ENCODE measurements around the gene CNGA2.

CNGA2 gene

GRCh38 chrX:151734446-151734845, at the start of gene CNGA2:
Gene CNGA2, plus strand, starts transcription at chrX:151734746. Its CDS starts 3,738 bp downstream, at chrX:151738484.
- no peak for DNase-seq (ENCODE audit: extremely low read depth, low read depth)
- no peak for TF ChIP-seq CTCF (IDR thresholded peaks at IDR 0.05; ENCODE audit: low read depth, low read length)

GRCh38 chrX:151687635-151688034, 46.9 kb upstream of the CNGA2 start:
- no peak for TF ChIP-seq CTCF (IDR thresholded peaks at IDR 0.05; ENCODE audit: low read depth, low read length)
- no peak for DNase-seq (ENCODE audit: extremely low read depth, low read depth)

- no peak for TF ChIP-seq CTCF (IDR thresholded peaks at IDR 0.05; ENCODE audit: low read depth, low read length)
- no peak for DNase-seq (ENCODE audit: extremely low read depth, low read depth)
Measured at GRCh38 chrX:151688695-151689094, 45.9 kb upstream of the CNGA2 start.

- no peak for DNase-seq (ENCODE audit: extremely low read depth, low read depth)
- TF ChIP-seq CTCF (IDR thresholded peaks at IDR 0.05; ENCODE audit: low read depth, low read length), result no peak
Measured at GRCh38 chrX:151692825-151693224, 41.7 kb upstream of the CNGA2 start.

DNA sequence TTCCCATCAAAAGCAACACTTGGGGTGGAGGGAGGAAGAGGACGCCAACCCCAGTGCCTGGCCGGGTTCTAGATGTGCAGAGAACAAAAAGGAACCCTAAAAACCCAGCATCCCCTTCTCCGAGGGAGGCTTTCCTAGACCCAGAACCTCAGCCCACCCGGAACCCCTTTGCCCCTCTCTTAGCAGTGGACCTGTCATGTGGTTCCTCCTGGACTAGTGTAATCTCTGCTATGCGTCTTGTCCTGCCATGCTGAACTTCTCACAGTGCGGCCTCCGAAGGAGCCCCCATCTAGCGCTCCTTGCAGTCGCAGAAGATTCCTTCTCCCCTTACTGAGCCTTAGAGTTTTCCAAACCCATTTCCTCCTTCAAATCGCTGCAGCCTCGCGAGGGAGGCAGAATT, 40.4 kb upstream of the CNGA2 start:
- TF ChIP-seq CTCF (IDR thresholded peaks at IDR 0.05; ENCODE audit: low read depth, low read length), result no peak
- no peak for DNase-seq (ENCODE audit: extremely low read depth, low read depth)

DNA sequence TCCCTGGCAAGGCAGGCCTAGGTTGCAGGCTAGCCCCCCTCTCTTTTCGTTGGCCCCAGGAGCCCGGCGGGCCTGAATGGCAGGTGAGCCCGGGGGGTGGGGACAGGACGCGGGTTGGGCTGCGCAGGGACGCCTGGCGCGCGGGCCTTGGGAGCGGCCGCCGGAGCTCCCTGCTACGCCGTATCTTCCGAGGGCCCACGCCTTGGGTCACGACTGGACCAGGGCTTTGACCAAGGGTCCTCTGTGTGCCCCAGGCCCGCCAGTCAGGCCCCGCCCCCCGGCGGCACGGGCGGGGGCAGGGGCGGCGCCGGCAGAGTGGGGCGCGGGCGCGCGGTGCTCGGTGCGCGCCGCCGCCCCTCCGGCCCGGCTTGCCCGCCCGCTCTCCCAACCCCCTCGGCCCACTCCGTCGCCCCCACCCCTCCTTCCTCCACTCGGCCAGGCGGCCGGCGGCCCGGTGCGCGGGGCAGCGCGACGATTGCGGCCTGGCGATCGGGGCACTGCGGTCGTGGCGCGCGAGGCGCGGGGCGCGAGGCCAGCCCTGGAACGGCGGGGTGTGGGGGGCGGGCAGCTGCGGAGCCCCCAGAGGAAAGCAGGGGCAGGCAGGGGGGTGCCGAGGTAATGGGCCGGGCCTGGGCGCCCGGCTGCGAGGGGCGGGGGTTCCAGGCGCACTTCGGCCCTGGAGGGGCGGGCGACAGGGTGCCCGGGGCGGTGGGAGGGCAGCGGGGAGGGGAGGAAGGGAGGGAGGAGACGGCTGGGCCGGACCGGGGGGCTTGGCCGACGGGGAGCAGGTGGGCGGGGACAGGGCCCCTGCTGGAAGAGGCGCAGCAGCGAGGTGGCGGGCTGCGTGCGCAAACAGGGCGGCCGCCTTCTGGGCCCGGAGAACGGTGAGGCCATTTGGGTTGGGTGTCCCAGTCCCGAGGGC, 39.6 kb upstream of the CNGA2 start, which contains the start of gene PRRG3:
TSS of gene PRRG3 (plus strand) at position 798 of the 922 bp plus-strand sequence. CDS start 3,357 bp downstream, outside the sequence.
- no peak for TF ChIP-seq CTCF (IDR thresholded peaks at IDR 0.05; ENCODE audit: low read depth, low read length)
- no peak for DNase-seq (ENCODE audit: extremely low read depth, low read depth)

DNA sequence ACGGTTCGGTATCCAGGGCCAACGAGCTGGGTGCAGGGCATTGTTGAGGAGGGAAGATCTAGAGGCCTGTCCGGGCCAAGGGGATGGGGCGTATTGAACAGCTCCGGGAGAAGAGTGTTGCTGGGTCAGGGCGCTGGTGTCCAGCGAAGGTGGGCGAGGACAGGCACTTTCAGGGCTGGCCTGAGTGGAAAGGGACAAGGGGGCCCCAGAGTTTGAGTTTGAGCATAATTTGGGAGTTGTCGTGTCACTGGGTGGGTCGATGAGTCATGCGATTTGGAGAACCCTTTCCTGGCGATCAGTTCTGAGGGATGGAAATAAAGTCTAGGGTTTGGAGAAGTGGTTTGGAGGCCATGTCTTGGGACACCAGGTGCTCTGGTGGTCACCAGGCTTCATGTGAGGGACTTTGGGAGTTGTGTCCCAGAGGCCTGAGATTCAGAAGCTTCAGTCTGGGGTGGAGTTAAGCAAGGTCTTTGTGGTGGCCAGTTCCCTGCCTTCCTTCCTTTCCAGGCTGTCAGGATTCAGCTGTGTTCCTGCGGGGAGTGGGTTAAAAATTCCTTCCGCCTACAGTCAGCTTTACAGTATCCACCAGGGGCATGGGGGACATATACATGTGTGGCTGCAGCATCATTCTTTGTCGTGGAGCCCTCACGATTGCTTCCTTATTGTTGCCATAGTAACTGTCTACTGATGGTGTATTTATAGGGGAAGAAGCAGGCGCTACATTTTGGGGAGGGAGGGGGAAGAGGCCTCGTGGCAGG, 38.8 kb upstream of the CNGA2 start:
- no peak for TF ChIP-seq CTCF (IDR thresholded peaks at IDR 0.05; ENCODE audit: low read depth, low read length)
- no peak for DNase-seq (ENCODE audit: extremely low read depth, low read depth)

- DNase-seq (ENCODE audit: extremely low read depth, low read depth), result peak; percentile 12
Measured at GRCh38 chrX:151697082-151697481, 37.5 kb upstream of the CNGA2 start.
